ENCODE results near the gene LTBP3. TPM values are rescaled to one million over a fixed set of nuclear protein-coding genes. Genes with fewer than 3 reads are reported as not detected.

The LTBP3 gene
- total RNA-seq, 4 donors from 2014 or later: 48.7 to 467 (median 140) TPM

DNA sequence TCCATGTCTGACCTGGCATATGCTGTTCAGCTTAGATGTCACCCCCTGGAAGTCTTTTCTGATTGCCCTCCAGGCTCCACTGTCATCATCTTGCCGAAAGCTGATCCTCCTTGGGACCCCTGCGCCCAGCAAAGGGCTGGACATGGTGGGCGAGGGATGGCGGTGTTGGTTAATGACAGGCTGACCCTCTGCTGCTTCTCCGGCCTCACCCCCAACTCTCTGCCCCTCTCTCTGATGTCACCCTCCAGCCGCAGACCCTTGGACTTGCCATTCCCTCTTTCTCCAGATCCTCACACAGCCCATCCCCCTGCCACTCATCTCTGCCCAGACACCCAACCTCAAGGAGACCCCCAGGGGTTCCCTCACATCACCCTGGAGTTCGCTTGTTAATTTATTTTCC is 20.0 kb upstream of the LTBP3 start:
- intact Hi-C loops (cut with DNase I; ENCODE audit: low total_unique reads) (loop anchor here (5.0 kb wide), 1 partner anchor 36 kb away; no protein-coding TSS in a partner anchor), in situ Hi-C loops (cut with MboI; ENCODE audit: low pct_ligation_motif_present in 1 of 4, low pct_unique_long_range_greater_than_20kb in 1 of 4, low sequenced_read_pairs in 3 of 4) (no loop called here)
- 91 to 96% methylated on average over 7 of the region's 7 CpGs for WGBS, 2 donors (ENCODE audit: low coverage in 1 of 2)
- Histone ChIP-seq H3K27me3 (no peaks in the 10 kb centered on the region), H3K9me3 (no peaks in the 10 kb centered on the region), H3K4me3 (peak overlapping the region in 1 of 4 donors; percentile 83), H3K4me1 (peaks cover 28 to 53% (median 44%) of the 10 kb centered on the region in 4 donors), H3K27ac (peak overlapping the region; percentile 96 to 98 (median 96)), H3K36me3 (peaks cover 0 to 22% (median 6%) of the 10 kb centered on the region in 4 donors)
- TF ChIP-seq EP300 (IDR thresholded peaks at IDR 0.05; ENCODE audit: low read depth): no peak
- TF ChIP-seq, protein P1, sequence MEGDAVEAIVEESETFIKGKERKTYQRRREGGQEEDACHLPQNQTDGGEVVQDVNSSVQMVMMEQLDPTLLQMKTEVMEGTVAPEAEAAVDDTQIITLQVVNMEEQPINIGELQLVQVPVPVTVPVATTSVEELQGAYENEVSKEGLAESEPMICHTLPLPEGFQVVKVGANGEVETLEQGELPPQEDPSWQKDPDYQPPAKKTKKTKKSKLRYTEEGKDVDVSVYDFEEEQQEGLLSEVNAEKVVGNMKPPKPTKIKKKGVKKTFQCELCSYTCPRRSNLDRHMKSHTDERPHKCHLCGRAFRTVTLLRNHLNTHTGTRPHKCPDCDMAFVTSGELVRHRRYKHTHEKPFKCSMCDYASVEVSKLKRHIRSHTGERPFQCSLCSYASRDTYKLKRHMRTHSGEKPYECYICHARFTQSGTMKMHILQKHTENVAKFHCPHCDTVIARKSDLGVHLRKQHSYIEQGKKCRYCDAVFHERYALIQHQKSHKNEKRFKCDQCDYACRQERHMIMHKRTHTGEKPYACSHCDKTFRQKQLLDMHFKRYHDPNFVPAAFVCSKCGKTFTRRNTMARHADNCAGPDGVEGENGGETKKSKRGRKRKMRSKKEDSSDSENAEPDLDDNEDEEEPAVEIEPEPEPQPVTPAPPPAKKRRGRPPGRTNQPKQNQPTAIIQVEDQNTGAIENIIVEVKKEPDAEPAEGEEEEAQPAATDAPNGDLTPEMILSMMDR (IDR thresholded peaks at IDR 0.05): no peak
- no peak for TF ChIP-seq POLR2A (IDR thresholded peaks at IDR 0.05)
- TF ChIP-seq POLR2AphosphoS5 (IDR thresholded peaks at IDR 0.05): no peak
- peak; percentile 6 for DNase-seq

DNA sequence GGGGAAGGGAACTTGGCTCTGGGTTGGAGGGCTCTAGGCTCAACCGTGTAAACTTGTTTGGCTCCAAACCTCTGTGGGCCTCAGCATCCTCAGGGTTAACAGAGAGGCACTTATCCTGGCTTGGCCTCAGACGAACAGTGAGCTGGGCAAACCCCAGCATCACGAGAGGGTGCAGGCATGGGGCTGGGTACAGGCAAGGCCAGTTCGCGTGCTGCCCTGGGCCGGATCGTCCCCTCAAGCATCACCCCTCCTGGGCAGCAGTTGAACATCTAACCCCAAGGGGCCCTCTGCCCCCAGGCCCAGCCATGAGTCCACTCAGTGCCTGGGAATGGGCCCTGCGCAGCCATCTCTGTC is 19.6 kb upstream of the LTBP3 start:
- Histone ChIP-seq H3K27ac (peak overlapping the region; percentile 96 to 98 (median 96)), H3K27me3 (no peaks in the 10 kb centered on the region), H3K9me3 (no peaks in the 10 kb centered on the region), H3K36me3 (peaks cover 0 to 22% (median 6%) of the 10 kb centered on the region in 4 donors), H3K4me3 (peak overlapping the region; percentile 80 to 94 (median 86)), H3K4me1 (peaks cover 30 to 56% (median 46%) of the 10 kb centered on the region in 4 donors)
- DNase-seq: peak; percentile 15
- 69% methylated on average over 7 of the region's 8 CpGs; no CpG with 5 or more reads in 1 of the 2 donors for WGBS, 2 donors (ENCODE audit: low coverage in 1 of 2)
- in situ Hi-C loops (cut with MboI; ENCODE audit: low pct_ligation_motif_present in 1 of 4, low pct_unique_long_range_greater_than_20kb in 1 of 4, low sequenced_read_pairs in 3 of 4): no loop called here
- intact Hi-C loops (cut with DNase I; ENCODE audit: low total_unique reads): loop anchor here (5.0 kb wide), 1 partner anchor 35 kb away; no protein-coding TSS in a partner anchor
- TF ChIP-seq POLR2AphosphoS5 (IDR thresholded peaks at IDR 0.05): no peak
- TF ChIP-seq EP300 (IDR thresholded peaks at IDR 0.05; ENCODE audit: low read depth): no peak
- TF ChIP-seq POLR2A (IDR thresholded peaks at IDR 0.05): no peak
- TF ChIP-seq, protein P1 (IDR thresholded peaks at IDR 0.05): no peak

DNA sequence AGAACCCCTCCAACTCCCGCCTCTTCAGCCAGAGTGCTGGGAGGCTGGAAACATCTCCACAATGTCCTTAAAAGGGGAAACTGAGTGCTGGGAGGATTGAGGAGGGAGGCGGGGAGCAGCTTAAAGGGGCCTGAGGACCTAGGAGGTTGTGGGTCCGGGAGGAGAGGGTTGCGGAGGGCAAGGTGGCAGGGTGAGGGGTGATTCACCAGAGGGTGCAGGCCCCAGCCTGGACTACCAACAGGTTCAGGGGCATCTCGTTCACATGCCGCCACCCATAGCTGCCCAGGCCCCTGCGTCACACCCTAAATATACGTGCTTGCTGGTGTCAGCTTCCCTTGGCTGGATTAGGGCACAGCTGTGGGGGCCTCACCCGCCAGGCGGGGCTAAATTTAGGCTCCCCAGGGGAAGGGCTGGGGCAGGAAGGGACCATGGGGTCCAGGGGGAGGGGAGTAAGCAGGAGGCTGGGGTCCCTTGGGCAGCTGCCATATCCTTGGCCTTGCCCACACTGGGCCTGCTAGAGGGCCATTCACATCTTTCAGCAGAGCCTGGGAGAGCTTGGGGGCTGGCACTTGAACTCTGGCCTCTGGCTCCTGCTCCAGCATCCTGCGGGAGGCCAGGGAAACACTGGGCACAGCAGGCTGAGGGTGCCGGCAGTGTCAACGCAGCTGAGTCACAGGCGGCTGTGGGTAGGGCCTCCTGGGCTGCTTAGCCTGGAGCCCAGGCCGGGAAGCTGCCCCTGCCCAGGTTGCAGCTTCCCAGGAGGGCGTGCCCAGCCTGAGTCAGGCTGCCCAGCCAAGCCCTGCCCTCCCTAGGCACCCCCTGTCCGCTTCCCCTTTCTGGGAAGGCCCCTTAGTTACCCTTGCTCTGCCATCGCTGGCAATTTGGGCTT is 19.0 kb upstream of the LTBP3 start:
- TF ChIP-seq POLR2A (IDR thresholded peaks at IDR 0.05) (peak; percentile 48), EP300 (IDR thresholded peaks at IDR 0.05; ENCODE audit: low read depth) (no peak), POLR2AphosphoS5 (IDR thresholded peaks at IDR 0.05) (peak; percentile 31 to 73 (median 51))
- TF ChIP-seq, protein P1 (IDR thresholded peaks at IDR 0.05): no peak
- Histone ChIP-seq H3K36me3 (peaks cover 0 to 22% (median 6%) of the 10 kb centered on the region in 4 donors), H3K4me3 (peak overlapping the region; percentile 80 to 94 (median 86)), H3K9me3 (no peaks in the 10 kb centered on the region), H3K27ac (peak overlapping the region; percentile 96 to 98 (median 96)), H3K27me3 (no peaks in the 10 kb centered on the region), H3K4me1 (peaks cover 31 to 57% (median 47%) of the 10 kb centered on the region in 4 donors)
- 28% methylated on average over 13 of the region's 18 CpGs; no CpG with 5 or more reads in 1 of the 2 donors for WGBS, 2 donors (ENCODE audit: low coverage in 1 of 2)
- in situ Hi-C loops (cut with MboI; ENCODE audit: low pct_ligation_motif_present in 1 of 4, low pct_unique_long_range_greater_than_20kb in 1 of 4, low sequenced_read_pairs in 3 of 4) (no loop called here), intact Hi-C loops (cut with DNase I; ENCODE audit: low total_unique reads) (loop anchor here (5.0 kb wide), 1 partner anchor 35 kb away; no protein-coding TSS in a partner anchor)
- peak; percentile 81 for DNase-seq

DNA sequence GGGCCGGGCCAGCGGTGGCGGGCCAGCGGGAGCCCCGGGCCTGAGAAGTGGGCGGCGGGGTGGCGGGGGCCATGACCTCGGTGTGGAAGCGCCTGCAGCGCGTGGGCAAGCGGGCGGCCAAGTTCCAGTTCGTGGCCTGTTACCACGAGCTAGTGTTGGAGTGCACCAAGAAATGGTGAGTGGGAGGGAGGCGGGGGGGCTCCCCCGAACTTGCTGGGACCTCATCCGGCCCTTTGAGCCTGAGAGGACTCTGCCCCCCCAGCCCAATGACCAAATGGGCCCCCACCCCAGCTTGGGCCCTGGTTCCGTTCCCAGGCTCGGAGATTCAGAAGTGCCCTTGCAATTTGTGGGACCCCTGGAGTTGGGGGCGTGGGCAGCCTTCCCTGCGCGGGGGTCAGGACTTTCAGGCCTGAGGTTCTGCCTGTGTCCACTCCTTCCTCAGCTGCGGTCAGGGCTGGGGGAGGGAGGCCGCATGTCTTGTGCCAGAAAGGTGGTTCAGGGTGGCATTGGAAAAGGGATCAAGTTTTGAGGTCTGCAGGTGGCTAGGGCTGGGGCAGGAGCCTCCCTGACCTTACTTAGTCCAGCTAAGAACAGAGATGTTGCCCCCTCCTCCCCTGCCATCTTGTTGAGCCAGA is 18.2 kb upstream of the LTBP3 start:
- Histone ChIP-seq H3K36me3 (peaks cover 0 to 16% (median 6%) of the 10 kb centered on the region in 4 donors), H3K27ac (peak overlapping the region; percentile 96 to 98 (median 96)), H3K4me1 (peaks cover 38 to 65% (median 55%) of the 10 kb centered on the region in 4 donors), H3K9me3 (no peaks in the 10 kb centered on the region), H3K27me3 (no peaks in the 10 kb centered on the region), H3K4me3 (peak overlapping the region; percentile 80 to 94 (median 86))
- TF ChIP-seq, protein P1 (IDR thresholded peaks at IDR 0.05): no peak
- TF ChIP-seq EP300 (IDR thresholded peaks at IDR 0.05; ENCODE audit: low read depth) (no peak), POLR2AphosphoS5 (IDR thresholded peaks at IDR 0.05) (no peak), POLR2A (IDR thresholded peaks at IDR 0.05) (no peak)
- intact Hi-C loops (cut with DNase I; ENCODE audit: low total_unique reads): loop anchor here (5.0 kb wide), 1 partner anchor 34 kb away; no protein-coding TSS in a partner anchor
- WGBS, 2 donors (ENCODE audit: low coverage in 1 of 2): 4% methylated on average over 21 of the region's 26 CpGs; no CpG with 5 or more reads in 1 of the 2 donors
- in situ Hi-C loops (cut with MboI; ENCODE audit: low pct_ligation_motif_present in 1 of 4, low pct_unique_long_range_greater_than_20kb in 1 of 4, low sequenced_read_pairs in 3 of 4): no loop called here
- DNase-seq: no peak

Data from transverse colon (tissue), 4 donors.